Right forelimb (tissue), 1 donor: ENCODE results near the gene NOL3.

Source experiments
- DNase-seq: peaks from one replicate; pipeline ENCODE4 v3.0.0-alpha.2; 2018

The NOL3 gene

GRCh38 chr16:67155295-67156142 lies 14.8 kb upstream of the NOL3 start:
- DNase-seq, result peak; percentile 89

- DNase-seq, result no peak
These were observed 14.0 kb upstream of the NOL3 start for GRCh38 chr16:67156143-67156844.

- no peak for DNase-seq
These were observed 13.1 kb upstream of the NOL3 start for GRCh38 chr16:67157106-67157748.

- DNase-seq, result no peak
These were observed 12.3 kb upstream of the NOL3 start for GRCh38 chr16:67157892-67158635.

GRCh38 chr16:67158637-67159600 lies 11.4 kb upstream of the NOL3 start:
- DNase-seq, result no peak

GRCh38 chr16:67161595-67162058 lies 8.7 kb upstream of the NOL3 start:
- DNase-seq, result no peak

GRCh38 chr16:67162506-67163163 lies 7.7 kb upstream of the NOL3 start:
- DNase-seq, result no peak

GRCh38 chr16:67163164-67163998 lies 7.0 kb upstream of the NOL3 start:
- DNase-seq, result no peak

- DNase-seq, result no peak
These were observed 6.3 kb upstream of the NOL3 start for GRCh38 chr16:67163999-67164558.

- DNase-seq, result no peak
These were observed 5.7 kb upstream of the NOL3 start, which contains the start of gene HSF4 for GRCh38 chr16:67164599-67165061. Gene HSF4 (plus strand): TSS chr16:67164745. CDS start chr16:67164812, 67 bp downstream.

- no peak for DNase-seq
These were observed 4.9 kb upstream of the NOL3 start for GRCh38 chr16:67165121-67166078.

- DNase-seq, result no peak
These were observed 4.2 kb upstream of the NOL3 start for GRCh38 chr16:67166110-67166547.

GRCh38 chr16:67166598-67167168 lies 3.7 kb upstream of the NOL3 start:
- no peak for DNase-seq

- no peak for DNase-seq
These were observed 2.8 kb upstream of the NOL3 start for GRCh38 chr16:67167588-67167987.

- no peak for DNase-seq
These were observed 1.3 kb upstream of the NOL3 start for GRCh38 chr16:67169011-67169451.

- DNase-seq, result no peak
These were observed 633 bp upstream of the NOL3 start for GRCh38 chr16:67169642-67170167.

- no peak for DNase-seq
These were observed 761 bp downstream of the NOL3 start for GRCh38 chr16:67170949-67171649.
